Liver (tissue), 9 donors: ENCODE results near the gene MRPL27. TPM values are rescaled to one million over a fixed set of nuclear protein-coding genes. Genes with fewer than 3 reads are reported as not detected.

Experiments used
- DNase-seq: peaks from one replicate; pipeline ENCODE4 v3.0.0-alpha.2; 2017; ENCODE audit warnings: low spot score
- H3K27ac ChIP-seq, 2 donors: one replicate each; pipeline ENCODE4 v1.7.0; 2013; ENCODE audit warnings: inconsistent platforms in 2 of 2, low read length in 2 of 2, control low read depth in 1 of 2, low read depth in 1 of 2, mild to moderate bottlenecking in 1 of 2
- H3K27me3 ChIP-seq, 4 donors: one replicate each; pipeline versions ENCODE4 v1.6.1 to v1.7.0; 2013; ENCODE audit warnings: low read length in 3 of 4, inconsistent platforms in 1 of 4, mild to moderate bottlenecking in 1 of 4, moderate library complexity in 1 of 4; ENCODE audit not compliant: control insufficient read depth in 4 of 4, insufficient read depth in 4 of 4
- H3K36me3 ChIP-seq, 4 donors: one replicate each; pipeline versions ENCODE4 v1.6.1 to v1.7.0; 2013; ENCODE audit warnings: low read length in 3 of 4, mild to moderate bottlenecking in 3 of 4, low read depth in 1 of 4, moderate library complexity in 1 of 4; ENCODE audit not compliant: control insufficient read depth in 4 of 4, insufficient read depth in 3 of 4
- H3K4me1 ChIP-seq, 4 donors: one replicate each; pipeline versions ENCODE4 v1.6.1 to v1.7.0; 2013; ENCODE audit warnings: low read length in 3 of 4, mild to moderate bottlenecking in 3 of 4, moderate library complexity in 1 of 4; ENCODE audit not compliant: control insufficient read depth in 4 of 4, insufficient read depth in 4 of 4
- H3K4me3 ChIP-seq, 3 donors: one replicate each; pipeline versions ENCODE4 v1.6.1 to v1.7.0; 2013; ENCODE audit warnings: low read length in 3 of 3, control low read depth in 1 of 3, low read depth in 1 of 3, mild to moderate bottlenecking in 1 of 3
- H3K9ac ChIP-seq, 2 donors: one replicate each; pipeline ENCODE4 v1.7.0; 2013; ENCODE audit warnings: low read length in 2 of 2, mild to moderate bottlenecking in 2 of 2, moderate library complexity in 2 of 2, control low read depth in 1 of 2, low read depth in 1 of 2
- H3K9me3 ChIP-seq, 4 donors: one replicate each; pipeline versions ENCODE4 v1.6.1 to v1.7.0; 2013; ENCODE audit warnings: low read length in 3 of 4; ENCODE audit not compliant: control insufficient read depth in 4 of 4
- ATF3 ChIP-seq: IDR thresholded peaks from 2 replicates; pipeline ENCODE4 v1.6.1; 2016; ENCODE audit warnings: antibody characterized with exemption
- CTCF ChIP-seq: fragments of 150-350 bp; IDR thresholded peaks from 2 replicates; pipeline ENCODE4 v1.5.1; 2017; ENCODE audit warnings: improper control_type of control experiment, low read depth, low read length; ENCODE audit not compliant: missing input control
- EGR1 ChIP-seq, 2 donors: IDR thresholded peaks; 2 replicates each; pipeline ENCODE4 v1.6.1; 2016 to 2018; ENCODE audit warnings: antibody characterized with exemption in 2 of 2, low read depth in 2 of 2
- FOXA1 ChIP-seq: IDR thresholded peaks from 2 replicates; pipeline ENCODE4 v1.6.1; 2016; ENCODE audit warnings: antibody characterized with exemption
- FOXA2 ChIP-seq: IDR thresholded peaks from 2 replicates; pipeline ENCODE4 v1.6.1; 2016; ENCODE audit warnings: antibody characterized with exemption
- GABPA ChIP-seq, 2 donors: IDR thresholded peaks in 1 of 2; conservative IDR thresholded peaks in 1 of 2; 2 replicates each; pipeline ENCODE4 v1.6.1; 2016; ENCODE audit warnings: antibody characterized with exemption in 2 of 2, mild to moderate bottlenecking in 1 of 2, moderate library complexity in 1 of 2
- HNF4A ChIP-seq, 2 donors: conservative IDR thresholded peaks; 2 replicates each; pipeline ENCODE4 v1.6.1; 2016; ENCODE audit warnings: antibody characterized with exemption in 2 of 2, mild to moderate bottlenecking in 2 of 2
- HNF4G ChIP-seq: IDR thresholded peaks from 2 replicates; pipeline ENCODE4 v1.6.1; 2016; ENCODE audit warnings: antibody characterized with exemption
- JUND ChIP-seq, 2 donors: IDR thresholded peaks; 2 replicates each; pipeline ENCODE4 v1.6.1; 2016; ENCODE audit warnings: antibody characterized with exemption in 2 of 2
- MAX ChIP-seq: IDR thresholded peaks from 2 replicates; pipeline ENCODE4 v1.6.1; 2016; ENCODE audit warnings: antibody characterized with exemption
- NR2F2 ChIP-seq: IDR thresholded peaks from 2 replicates; pipeline ENCODE4 v1.6.1; 2016; ENCODE audit warnings: antibody characterized with exemption
- RAD21 ChIP-seq, 2 donors: IDR thresholded peaks; 2 replicates each; pipeline ENCODE4 v1.6.1; 2016; ENCODE audit warnings: antibody characterized with exemption in 2 of 2, mild to moderate bottlenecking in 2 of 2
- REST ChIP-seq: IDR thresholded peaks from 2 replicates; pipeline ENCODE4 v1.6.1; 2016; ENCODE audit warnings: antibody characterized with exemption, mild to moderate bottlenecking
- SP1 ChIP-seq: IDR thresholded peaks from 2 replicates; pipeline ENCODE4 v1.6.1; 2018; ENCODE audit warnings: antibody characterized with exemption, mild to moderate bottlenecking
- TAF1 ChIP-seq: conservative IDR thresholded peaks from 2 replicates; pipeline ENCODE4 v1.6.1; 2016; ENCODE audit warnings: antibody characterized with exemption, mild to moderate bottlenecking
- YY1 ChIP-seq: IDR thresholded peaks from 2 replicates; pipeline ENCODE4 v1.6.1; 2016; ENCODE audit warnings: antibody characterized with exemption, mild to moderate bottlenecking
- ZBTB33 ChIP-seq: IDR thresholded peaks from 2 replicates; pipeline ENCODE4 v1.6.1; 2016; ENCODE audit warnings: antibody characterized with exemption
- WGBS: extraction: QIAGEN DNeasy Blood & Tissue Kit; methylation state at CpG from one replicate; pipeline ENCODE4 v1.1.7; 2013; 5-methylcytosine and 5-hydroxymethylcytosine counted together
- polyA plus RNA-seq, 2 donors: library from polyadenylated mRNA; stranded (reverse) in 1 of 2; unstranded in 1 of 2; fragments of 200-250 nt in 1 of 2; fragments of >200 nt in 1 of 2; fragmentation: Nextera tagmentation in 1 of 2; extraction: Ambion mirVana in 1 of 2; gene quantifications; one replicate each; pipeline versions ENCODE4 v1.2.1 to v1.2.3, GENCODE V29; 2013 to 2015
- total RNA-seq, 2 donors: library from RNA; depleted of rRNA; stranded (reverse); fragments of >200 nt; gene quantifications; one replicate each; pipeline ENCODE4 v1.2.3, GENCODE V29; 2014
- donor health status: healthy.
- donor health status: healthy.
- donor health status: healthy.
- donor health status: healthy.
- donor health status: healthy.

Gene MRPL27
- total and polyA plus RNA-seq, 4 donors = 25.9 to 87.1 (median 53.5) TPM

GRCh38 chr17:50394711-50395110, 21.7 kb upstream of the MRPL27 start:
- TF ChIP-seq ATF3 = no peak
- TF ChIP-seq MAX = no peak
- TF ChIP-seq JUND (IDR thresholded peaks at IDR 0.05) = no peak
- no peak for TF ChIP-seq FOXA2
- TF ChIP-seq SP1 = no peak
- no peak for TF ChIP-seq GABPA (IDR thresholded peaks at IDR 0.05 in 1 of 2, conservative IDR thresholded peaks at IDR 0.05 in 1 of 2)
- no peak for TF ChIP-seq ZBTB33
- TF ChIP-seq HNF4G = no peak
- TF ChIP-seq NR2F2 = no peak
- no peak for TF ChIP-seq HNF4A (conservative IDR thresholded peaks at IDR 0.05)
- TF ChIP-seq CTCF = no peak
- TF ChIP-seq RAD21 (IDR thresholded peaks at IDR 0.05) = no peak
- TF ChIP-seq FOXA1 = no peak
- TF ChIP-seq YY1 = no peak
- TF ChIP-seq TAF1 = no peak
- TF ChIP-seq REST = no peak
- no peak for TF ChIP-seq EGR1 (IDR thresholded peaks at IDR 0.05; ENCODE audit: low read depth in 2 of 2)
- 39% methylated on average over 3 of the region's 3 CpGs for WGBS
- H3K27me3 ChIP-seq = no peaks in the 10 kb centered on the region
- DNase-seq = no peak
- no peak overlapping the region for H3K9ac ChIP-seq
- peaks cover 7 to 35% (median 25%) of the 10 kb centered on the region in 4 donors for H3K4me1 ChIP-seq
- no peak overlapping the region for H3K27ac ChIP-seq
- no peak overlapping the region for H3K4me3 ChIP-seq
- H3K36me3 ChIP-seq = peaks cover 14 to 49% (median 45%) of the 10 kb centered on the region in 4 donors
- no peaks in the 10 kb centered on the region for H3K9me3 ChIP-seq

- TF ChIP-seq RAD21 (IDR thresholded peaks at IDR 0.05) (no peak), FOXA2 (no peak), HNF4A (conservative IDR thresholded peaks at IDR 0.05) (no peak), TAF1 (no peak), GABPA (IDR thresholded peaks at IDR 0.05 in 1 of 2, conservative IDR thresholded peaks at IDR 0.05 in 1 of 2) (no peak), NR2F2 (no peak), JUND (IDR thresholded peaks at IDR 0.05) (no peak), ATF3 (no peak), CTCF (no peak), HNF4G (no peak), SP1 (no peak), EGR1 (IDR thresholded peaks at IDR 0.05; ENCODE audit: low read depth in 2 of 2) (no peak), MAX (no peak)
- Histone ChIP-seq H3K4me1 (peaks cover 7 to 35% (median 25%) of the 10 kb centered on the region in 4 donors), H3K9me3 (no peaks in the 10 kb centered on the region), H3K4me3 (no peak overlapping the region), H3K9ac (no peak overlapping the region), H3K36me3 (peaks cover 14 to 59% (median 50%) of the 10 kb centered on the region in 4 donors), H3K27ac (no peak overlapping the region), H3K27me3 (no peaks in the 10 kb centered on the region)
- DNase-seq = no peak
- WGBS = 81% methylated on average over 5 of the region's 5 CpGs
Observed at GRCh38 chr17:50393700-50394099, 20.7 kb upstream of the MRPL27 start.
